RKO (cell line): ENCODE results near the gene ANKRD44.

ENCODE experiments used
- DNase-seq: peaks from one replicate; pipeline ENCODE4 v3.0.0-alpha.2; 2016; ENCODE audit warnings: low spot score

Gene ANKRD44

GRCh38 chr2:196957442-196957841, 353.1 kb downstream of the ANKRD44 start:
- no peak for DNase-seq

- DNase-seq, result no peak
Measured at GRCh38 chr2:196956069-196956468, 354.5 kb downstream of the ANKRD44 start.

GRCh38 chr2:196955036-196955435, 355.5 kb downstream of the ANKRD44 start:
- no peak for DNase-seq

- DNase-seq, result no peak
Measured at GRCh38 chr2:196954001-196954400, 356.6 kb downstream of the ANKRD44 start.

GRCh38 chr2:196952936-196953335, 357.6 kb downstream of the ANKRD44 start:
- DNase-seq, result no peak

- no peak for DNase-seq
Measured at GRCh38 chr2:196951973-196952372, 358.6 kb downstream of the ANKRD44 start.

- DNase-seq, result no peak
Measured at GRCh38 chr2:196949116-196949515, 361.5 kb downstream of the ANKRD44 start.

- no peak for DNase-seq
Measured at GRCh38 chr2:196944570-196944969, 366.0 kb downstream of the ANKRD44 start.

GRCh38 chr2:196941398-196942078, 369.0 kb downstream of the ANKRD44 start:
- DNase-seq, result no peak

- DNase-seq, result peak; percentile 29
Measured at GRCh38 chr2:196939371-196939770, 371.2 kb downstream of the ANKRD44 start.
